NCI-H1105 (cell line): ENCODE data around the gene TAP2.

Source experiments
- DNase-seq: peaks from one replicate; lab custom pipeline; 2025; lab: John Stamatoyannopoulos, UW

TAP2 gene

DNA sequence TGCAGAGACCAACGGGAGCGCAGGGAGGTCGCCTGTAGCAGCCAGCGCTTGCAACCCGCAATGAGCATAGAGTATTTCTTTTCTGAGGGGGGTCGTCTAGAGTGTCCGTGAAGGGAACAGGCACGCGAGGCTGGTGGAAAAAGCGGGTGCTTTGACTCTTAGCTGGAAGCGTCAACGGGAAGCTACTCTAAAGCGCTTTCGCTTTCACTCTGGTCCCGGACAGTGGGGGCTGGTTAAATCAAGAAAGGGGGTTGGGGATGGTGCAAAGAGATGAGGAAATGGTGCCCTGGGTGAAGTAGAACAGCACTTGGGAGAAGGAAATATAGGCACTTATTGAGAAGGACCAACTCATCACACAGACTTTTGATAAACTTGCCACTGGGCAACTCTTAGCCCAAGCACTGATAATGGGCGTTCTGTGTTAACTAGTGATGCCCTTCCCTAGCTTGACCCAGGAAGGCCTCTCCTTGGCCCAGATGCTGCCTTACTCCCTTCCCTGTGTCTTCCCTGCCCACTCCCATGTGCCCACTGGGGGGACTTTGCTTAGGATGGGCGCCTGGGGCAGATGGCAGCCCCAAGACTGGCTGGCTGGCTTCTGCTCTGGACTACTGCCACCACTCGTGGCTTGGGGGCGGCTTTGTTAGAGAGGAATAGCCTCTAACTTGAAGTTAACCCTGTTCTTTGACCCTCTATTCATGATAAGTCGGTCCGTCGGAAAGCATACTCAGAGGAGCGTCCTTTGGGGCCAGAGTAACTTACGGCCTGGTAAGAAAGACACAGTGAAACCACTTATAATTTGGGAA, 16.0 kb upstream of the TAP2 start:
- no peak for DNase-seq

GRCh38 chr6:32853541-32854375, 15.2 kb upstream of the TAP2 start, which contains the start of the genes PSMB9 and TAP1:
Gene PSMB9 (plus strand): TSS chr6:32854192. CDS start chr6:32854230, 38 bp downstream.
Gene TAP1 (minus strand): TSS chr6:32853704. CDS start chr6:32853636, 68 bp downstream.
- peak; percentile 80 for DNase-seq

GRCh38 chr6:32852844-32853540, 14.5 kb upstream of the TAP2 start:
- no peak for DNase-seq

DNA sequence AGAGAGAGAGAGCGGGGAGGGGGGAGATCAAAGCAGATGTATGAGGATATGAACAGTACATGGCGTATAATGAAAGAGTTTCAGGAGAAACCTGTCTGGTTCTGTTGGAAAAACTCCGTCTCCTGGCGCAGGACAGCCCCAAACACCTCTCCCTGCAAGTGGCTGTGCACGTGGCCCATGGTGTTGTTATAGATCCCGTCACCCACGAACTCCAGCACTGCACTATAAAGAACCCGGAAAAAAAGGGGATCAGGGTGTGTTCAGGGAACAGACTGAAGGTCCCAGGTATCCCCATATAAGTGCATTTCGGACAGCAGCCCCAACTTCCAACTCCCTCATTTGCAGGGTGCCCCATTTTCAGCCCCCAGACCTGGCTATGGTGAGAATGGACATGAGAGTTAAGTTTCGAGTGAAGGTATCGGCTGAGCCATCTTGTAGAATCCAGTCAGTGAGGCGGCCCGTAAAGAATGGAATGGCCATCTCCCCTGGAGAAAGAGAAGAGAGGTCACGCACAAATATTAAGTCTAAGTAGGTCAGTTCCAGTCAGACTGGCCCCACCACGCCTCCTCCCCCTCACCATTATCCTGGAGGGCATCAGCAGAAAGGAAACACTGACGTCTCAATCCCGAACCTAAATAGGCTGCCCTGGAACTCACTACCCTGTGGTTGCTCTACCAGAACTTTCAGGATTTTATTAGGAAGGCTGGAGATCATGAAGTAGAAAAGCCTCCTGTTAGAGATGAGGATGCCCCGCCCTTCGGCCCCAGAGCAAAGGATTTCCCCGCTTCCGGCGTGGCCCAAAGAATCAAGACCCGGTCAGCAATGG, 13.7 kb upstream of the TAP2 start:
- DNase-seq = no peak

DNA sequence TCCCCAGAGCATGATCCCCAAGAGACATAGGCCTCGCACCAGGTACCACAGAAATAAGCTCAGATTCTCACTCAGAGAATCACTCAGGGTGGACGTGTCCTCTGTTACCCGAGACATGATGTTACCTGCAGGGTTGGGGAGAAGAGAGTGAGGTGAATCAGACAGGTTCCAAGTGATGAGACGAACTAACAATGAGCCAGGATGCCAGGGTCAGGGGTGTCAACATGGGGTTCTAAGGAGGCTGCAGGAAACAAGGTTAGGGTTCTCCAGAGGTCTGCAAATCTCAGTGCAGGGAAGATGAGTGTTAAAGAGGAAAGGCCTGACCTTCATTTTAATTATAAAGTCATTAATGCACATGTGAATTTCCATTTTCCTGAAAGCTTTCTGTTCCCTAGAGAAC, 12.5 kb upstream of the TAP2 start:
- DNase-seq = no peak

GRCh38 chr6:32849126-32849525, 10.6 kb upstream of the TAP2 start:
- DNase-seq = no peak

- no peak for DNase-seq
These were observed 9.3 kb upstream of the TAP2 start for GRCh38 chr6:32847795-32848194.

DNA sequence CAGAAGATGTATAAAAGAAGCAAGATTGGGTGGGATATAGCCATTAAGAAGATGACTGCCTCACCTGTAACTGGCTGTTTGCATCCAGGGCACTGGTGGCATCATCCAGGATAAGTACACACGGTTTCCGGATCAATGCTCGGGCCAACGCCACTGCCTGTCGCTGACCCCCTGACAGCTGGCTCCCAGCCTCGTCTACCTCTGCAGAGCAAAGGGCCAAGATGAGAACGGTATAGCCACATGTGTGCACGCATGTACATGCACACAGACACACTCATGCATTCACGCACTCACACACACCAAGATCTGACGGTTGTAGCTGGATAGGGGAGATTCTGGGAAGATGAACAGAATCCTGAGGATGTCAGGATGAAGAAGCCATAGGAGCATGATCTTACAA, 8.5 kb upstream of the TAP2 start:
- DNase-seq = no peak

DNA sequence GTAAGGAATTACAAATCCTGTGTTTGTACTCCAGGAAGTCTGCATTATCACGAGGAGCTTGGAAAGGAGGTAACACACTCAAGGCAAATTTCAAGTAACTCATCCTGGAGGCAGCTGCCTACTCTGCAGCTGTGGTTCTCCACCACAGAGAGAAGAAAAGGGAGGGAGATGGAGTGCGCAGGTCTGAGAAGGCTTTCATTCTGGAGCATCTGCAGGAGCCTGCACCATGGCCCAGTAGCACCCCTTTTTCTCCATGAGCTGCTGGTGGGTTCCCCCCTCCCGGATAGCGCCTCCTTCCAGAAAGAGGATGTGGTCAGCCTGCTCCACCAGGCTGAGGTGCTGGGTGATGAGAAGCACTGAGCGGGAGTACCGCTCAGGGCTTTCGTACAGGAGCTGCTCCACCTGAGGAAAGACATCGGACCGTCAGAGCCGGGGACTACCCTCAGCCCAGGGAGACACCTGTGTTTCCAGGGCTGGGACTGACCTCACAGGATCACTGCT, 6.9 kb upstream of the TAP2 start:
- no peak for DNase-seq

DNA sequence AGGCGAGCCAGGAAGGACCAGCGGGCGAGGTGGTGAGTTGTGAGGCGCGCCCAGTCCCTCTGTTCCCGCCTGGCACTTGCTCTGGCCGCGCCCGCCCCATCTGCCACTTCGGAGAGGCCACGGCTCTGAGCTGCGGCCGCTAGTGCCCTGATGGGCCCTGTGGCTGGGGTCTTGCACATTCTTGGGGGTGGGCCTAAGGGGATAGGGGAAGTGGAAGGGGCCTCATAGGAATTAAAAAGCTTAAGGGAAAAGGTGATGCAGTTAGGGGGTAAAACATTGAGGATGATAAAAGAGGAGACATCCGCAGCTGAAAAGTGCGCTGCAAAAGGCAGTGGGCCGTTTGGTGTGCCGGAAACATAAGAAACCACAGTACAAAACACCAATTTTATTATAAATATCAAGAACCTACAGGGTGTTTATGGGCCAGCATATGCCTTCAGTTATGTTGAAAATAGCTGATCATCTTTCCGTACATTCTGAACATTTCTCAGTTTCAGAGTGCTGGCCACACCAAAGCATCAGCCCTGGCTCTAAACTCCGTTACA, 6.4 kb upstream of the TAP2 start:
- no peak for DNase-seq

GRCh38 chr6:32843979-32844838, 5.7 kb upstream of the TAP2 start, which contains the start of gene PSMB8:
Gene PSMB8 (minus strand): TSS chr6:32844047. CDS start chr6:32843996, 51 bp downstream.
- DNase-seq = peak; percentile 97

GRCh38 chr6:32843331-32843978, 4.9 kb upstream of the TAP2 start:
- DNase-seq = no peak

- no peak for DNase-seq
These were observed 4.2 kb upstream of the TAP2 start for GRCh38 chr6:32842690-32843089.

- no peak for DNase-seq
These were observed 3.6 kb upstream of the TAP2 start for GRCh38 chr6:32842021-32842650.

- no peak for DNase-seq
These were observed 2.2 kb upstream of the TAP2 start for GRCh38 chr6:32840604-32841246.

DNA sequence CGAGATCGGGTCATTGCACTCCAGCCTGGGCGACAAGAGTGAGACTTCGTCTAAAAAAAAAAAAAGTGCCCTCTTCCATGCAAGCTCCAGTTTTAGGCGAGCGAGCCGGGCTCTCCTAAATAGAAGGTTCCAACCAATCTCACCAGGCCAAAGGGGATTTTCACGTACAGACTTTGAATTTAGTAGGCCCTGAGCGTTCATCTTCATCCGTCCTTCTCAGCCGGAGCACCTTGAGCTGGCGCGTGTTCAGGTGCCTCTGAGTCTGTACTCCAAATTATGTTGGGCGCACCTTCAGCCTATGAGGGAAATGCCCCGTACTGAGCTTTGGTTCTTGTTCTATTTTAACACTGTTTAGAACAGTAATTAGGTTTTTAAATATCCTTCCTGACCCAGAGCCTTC, 817 bp upstream of the TAP2 start:
- DNase-seq = no peak

- no peak for DNase-seq
These were observed 857 bp downstream of the TAP2 start for GRCh38 chr6:32837651-32838113.

GRCh38 chr6:32836873-32837272, 1.7 kb downstream of the TAP2 start:
- no peak for DNase-seq
